K562 (cell line): ENCODE results near the gene DAB2IP. TPM values are rescaled to one million over a fixed set of nuclear protein-coding genes. Genes with fewer than 3 reads are reported as not detected.

Experiments
- ATAC-seq: fragments of 200-7000 bp; cut with Tn5 transposase; 3 replicates; pipeline ENCODE4 v1.9.1; 2020; ENCODE audit warnings: moderate library complexity
- BruUV-seq: library from RNA; stranded (reverse); fragments of 400-500 nt; replicated peaks from 2 replicates; lab custom pipeline; 2021; lab: Mats Ljungman, UMichigan
- CTCF ChIA-PET: fragments of 300-600 bp; formaldehyde crosslinking; extraction: SDS; loops from one replicate; lab custom pipeline; 2021; ENCODE audit warnings: low intra/inter-chr PET ratio; lab: Yijun Ruan, JAX
- POLR2A ChIA-PET: fragments of 300-600, 350-650 bp; sonication (Branson Sonifier 250); formaldehyde crosslinking; extraction: SDS; loops from one replicate; lab custom pipeline; 2021; ENCODE audit warnings: antibody characterized with exemption, inconsistent platforms; lab: Yijun Ruan, JAX
- DNase-seq, 4 experiments: peaks; one replicate each; pipeline versions ENCODE4 v3.0.0 to v3.0.0-alpha.2; 2011 to 2018; ENCODE audit warnings: low spot score in 3 of 4, mixed read lengths in 3 of 4; ENCODE audit errors: extremely low read depth in 1 of 4
- FAIRE-seq: peaks from 2 replicates; lab custom pipeline; 2011; peaks lifted over from hg19 to GRCh38; lab: Jason Lieb, UNC
- H2AFZ ChIP-seq: 2 replicates; pipeline ENCODE4 v1.6.0; 2011; ENCODE audit warnings: low read depth, low read length, control low read depth, inconsistent platforms
- H3K27ac ChIP-seq: fragments of 200-600 bp; 3 replicates; pipeline ENCODE4 v1.8.0; 2011; ENCODE audit warnings: low read depth, mild to moderate bottlenecking, control low read depth, inconsistent platforms, low read length, moderate library complexity, mixed read lengths; ENCODE audit errors: extremely low read depth
- H3K27me3 ChIP-seq, 2 experiments: fragments of 300-600 bp in 1 of 2; 2 replicates in 1 of 2; 3 replicates in 1 of 2; pipeline versions ENCODE4 v1.6.0 to v1.8.0; 2011; ENCODE audit warnings: inconsistent platforms in 2 of 2, low read length in 2 of 2, mild to moderate bottlenecking in 1 of 2, mixed read lengths in 1 of 2, moderate library complexity in 1 of 2; ENCODE audit not compliant: control insufficient read depth in 2 of 2, insufficient read depth in 2 of 2
- H3K36me3 ChIP-seq: fragments of 300-600 bp; 3 replicates; pipeline ENCODE4 v1.8.0; 2011; ENCODE audit warnings: mild to moderate bottlenecking, low read length, inconsistent platforms; ENCODE audit not compliant: control insufficient read depth, insufficient read depth
- H3K4me1 ChIP-seq, 2 experiments: fragments of 200-600 bp in 1 of 2; replicated peaks in 1 of 2; 2 replicates in 1 of 2; 3 replicates in 1 of 2; pipeline versions ENCODE4 v1.5.1 to v1.8.0; 2011; ENCODE audit warnings: inconsistent platforms in 2 of 2, low read length in 2 of 2, mild to moderate bottlenecking in 1 of 2, mixed read lengths in 1 of 2, moderate library complexity in 1 of 2; ENCODE audit not compliant: control insufficient read depth in 2 of 2, insufficient read depth in 2 of 2
- H3K4me2 ChIP-seq: 2 replicates; pipeline ENCODE4 v1.6.1; 2011; ENCODE audit warnings: low read length, control low read depth, inconsistent platforms, mixed read lengths; ENCODE audit not compliant: insufficient read depth
- H3K4me3 ChIP-seq: fragments of 200-600 bp; sonication (generic), shearing (Covaris generic); 2 replicates; pipeline ENCODE4 v1.5.1; 2016; ENCODE audit warnings: control low read depth, inconsistent platforms
- H3K79me2 ChIP-seq: fragments of 200-600 bp; 3 replicates; pipeline ENCODE4 v1.8.0; 2011; ENCODE audit warnings: low read length, inconsistent platforms; ENCODE audit not compliant: control insufficient read depth, insufficient read depth
- H3K9ac ChIP-seq, 2 experiments: 2 replicates each; pipeline versions ENCODE4 v1.6.0 to v1.6.1; 2011; ENCODE audit warnings: low read depth in 2 of 2, low read length in 2 of 2, control low read depth in 1 of 2, inconsistent platforms in 1 of 2, mild to moderate bottlenecking in 1 of 2, mixed read lengths in 1 of 2; ENCODE audit not compliant: insufficient read depth in 1 of 2
- H3K9me1 ChIP-seq: one replicate; pipeline ENCODE4 v1.6.0; 2011; ENCODE audit warnings: inconsistent platforms, mild to moderate bottlenecking, low read length, moderate library complexity; ENCODE audit not compliant: control insufficient read depth, insufficient read depth
- H3K9me3 ChIP-seq: replicated peaks from 2 replicates; pipeline ENCODE4 v1.5.1; 2011; ENCODE audit warnings: low read depth, low read length, inconsistent platforms; ENCODE audit not compliant: control insufficient read depth, insufficient read depth
- H4K20me1 ChIP-seq: replicated peaks from 2 replicates; pipeline ENCODE4 v1.6.1; 2011; ENCODE audit warnings: low read length, inconsistent platforms, mixed read lengths; ENCODE audit not compliant: control insufficient read depth, insufficient read depth
- ARID2 ChIP-seq: fragments of 450-650 bp; IDR thresholded peaks from 2 replicates; pipeline ENCODE4 v1.6.1; 2017; ENCODE audit warnings: antibody characterized with exemption, mild to moderate bottlenecking
- COPS2 ChIP-seq: fragments of 450-650 bp; conservative IDR thresholded peaks from 2 replicates; pipeline ENCODE4 v1.6.1; 2016; ENCODE audit warnings: mild to moderate bottlenecking, moderate library complexity
- E2F6 ChIP-seq, 2 experiments: IDR thresholded peaks; 2 replicates each; pipeline ENCODE4 v1.6.1; 2011; ENCODE audit warnings: borderline replicate concordance in 1 of 2, control low read depth in 1 of 2, low read depth in 1 of 2, low read length in 1 of 2, mild to moderate bottlenecking in 1 of 2, mixed read lengths in 1 of 2, moderate library complexity in 1 of 2; ENCODE audit not compliant: insufficient read depth in 1 of 2, insufficient read length in 1 of 2, poor library complexity in 1 of 2, severe bottlenecking in 1 of 2; ENCODE audit errors: extremely low read depth in 1 of 2
- ELK3 ChIP-seq: fragments of 450-650 bp; formaldehyde crosslinking; IDR thresholded peaks from 2 replicates; pipeline ENCODE4 v1.4.0; 2020; ENCODE audit warnings: mild to moderate bottlenecking
- ETV1 ChIP-seq: fragments of 450-650 bp; conservative IDR thresholded peaks from 2 replicates; pipeline ENCODE4 v1.6.1; 2016; ENCODE audit warnings: missing genetic modification characterization, control low read depth, low read depth, missing compliant biosample characterization
- ETV5 ChIP-seq: sonication (generic); formaldehyde crosslinking; IDR thresholded peaks from 2 replicates; pipeline ENCODE4 v1.4.0; 2020; ENCODE audit warnings: low read depth, mild to moderate bottlenecking, missing genetic modification reagents
- HSF4 ChIP-seq: fragments of 250-450 bp; sonication (Bioruptor Pico); IDR thresholded peaks from 2 replicates; pipeline ENCODE4 v2.1.2; 2022; ENCODE audit warnings: mild to moderate bottlenecking, moderate library complexity, borderline replicate concordance
- MIER1 ChIP-seq: fragments of 450-650 bp; IDR thresholded peaks from 2 replicates; pipeline ENCODE4 v1.6.1; 2016; ENCODE audit warnings: antibody characterized with exemption, mild to moderate bottlenecking, low read depth
- MYNN ChIP-seq, 2 experiments: sonication (generic); formaldehyde crosslinking in 1 of 2; IDR thresholded peaks; 2 replicates each; pipeline versions ENCODE4 v1.5.0 to v1.6.1; 2016 to 2020; ENCODE audit warnings: antibody characterized with exemption in 1 of 2, missing genetic modification reagents in 1 of 2
- NFYB ChIP-seq: IDR thresholded peaks from 2 replicates; pipeline ENCODE4 v1.6.1; 2011; ENCODE audit warnings: mild to moderate bottlenecking, moderate library complexity; ENCODE audit not compliant: insufficient read length; ENCODE audit errors: extremely low read depth
- PCBP2 ChIP-seq: fragments of 200-400 bp; formaldehyde crosslinking; IDR thresholded peaks from 2 replicates; pipeline ENCODE4 v1.6.1; 2018; ENCODE audit warnings: low read length, low read depth, mild to moderate bottlenecking, moderate library complexity; ENCODE audit not compliant: poor library complexity, severe bottlenecking
- SMAD3 ChIP-seq: fragments of 450-650 bp; formaldehyde crosslinking; conservative IDR thresholded peaks from 2 replicates; pipeline ENCODE4 v1.4.0; 2020; ENCODE audit warnings: mild to moderate bottlenecking
- SNAPC5 ChIP-seq: fragments of 250-450 bp; sonication (Bioruptor Pico); IDR thresholded peaks from 2 replicates; pipeline ENCODE4 v1.8.0; 2021; ENCODE audit warnings: moderate library complexity, mild to moderate bottlenecking, inconsistent platforms
- SRSF7 ChIP-seq: fragments of 200-400 bp; formaldehyde crosslinking; optimal IDR thresholded peaks from 2 replicates; pipeline ENCODE3; 2017; ENCODE audit warnings: mild to moderate bottlenecking, low read depth, low read length
- TCF7 ChIP-seq: sonication (generic); IDR thresholded peaks from 2 replicates; pipeline ENCODE4 v1.6.1; 2016; ENCODE audit warnings: antibody characterized with exemption, borderline replicate concordance
- ZNF253 ChIP-seq: fragments of 250-450 bp; sonication (Bioruptor Pico); conservative IDR thresholded peaks from 2 replicates; pipeline ENCODE4 v1.6.1; 2021; ENCODE audit warnings: mild to moderate bottlenecking
- ZNF655 ChIP-seq: fragments of 250-450 bp; sonication (Bioruptor Pico); IDR thresholded peaks from 2 replicates; pipeline ENCODE4 v1.5.0; 2021
- ZNF696 ChIP-seq: fragments of 250-450 bp; sonication (Bioruptor Pico); conservative IDR thresholded peaks from 2 replicates; pipeline ENCODE4 v1.4.0; 2020; ENCODE audit warnings: mild to moderate bottlenecking, moderate library complexity
- WGBS: fragments of 100-300 bp; shearing (Covaris generic); methylation state at CpG from one replicate; pipeline ENCODE4 v1.1.6; 2016; ENCODE audit warnings: low coverage, mixed read lengths; ENCODE audit not compliant: insufficient coverage; ENCODE audit errors: missing lambda C conversion rate; 5-methylcytosine and 5-hydroxymethylcytosine counted together
- in situ Hi-C: fragments of 300-500 bp; cut with MboI; formaldehyde crosslinking; loops from 4 replicates; pipeline ENCODE4 v1.15.0; 2018; ENCODE audit warnings: inconsistent platforms, mixed read lengths
- intact Hi-C: fragments of 100-400 bp; cut with micrococcal nuclease; formaldehyde crosslinking; loops from 2 replicates; pipeline ENCODE4 v1.14.2; 2022
- polyA plus RNA-seq, 8 experiments: library from polyadenylated mRNA; depleted of rRNA in 4 of 8; stranded (reverse) in 5 of 8; unstranded in 3 of 8; fragments of >200 nt; fragmentation: Nextera tagmentation in 2 of 8; fragmentation: Illumina TruSeq in 1 of 8; extraction: Ambion mirVana in 2 of 8; extraction: Trizol in 1 of 8; gene quantifications; 2 replicates each; pipeline versions ENCODE4 v1.2.1 to v1.2.3, GENCODE V29; 2011 to 2014; ENCODE audit warnings: inconsistent platforms in 1 of 8, missing spikeins in 1 of 8
- total RNA-seq, 7 experiments: library from RNA; depleted of rRNA in 6 of 7; stranded (reverse); fragments of >200 nt in 6 of 7; fragmentation: Illumina TruSeq in 2 of 7; extraction: Trizol in 2 of 7; gene quantifications; 2 replicates each; pipeline versions ENCODE4 v1.2.1 to v1.2.3, GENCODE V29; 2011 to 2021; ENCODE audit warnings: low replicate concordance in 1 of 7

Gene DAB2IP
- total and polyA plus RNA-seq, 9 of the 15 experiments (the other 6 are each of a cell fraction or from before 2014, with no cell fraction given) = 0.04 to 0.31 (median 0.08) TPM; not detected in 5

GRCh38 chr9:121815546-121816448 is 164.4 kb downstream of the DAB2IP start:
- POLR2A ChIA-PET = interaction anchor here (1.0 kb wide), 1 partner anchor 8 kb away, joined by 4 read pairs; no protein-coding TSS in a partner anchor
- no peak overlapping the region for H2AFZ ChIP-seq
- no peaks in the 10 kb centered on the region for H3K9me1 ChIP-seq
- FAIRE-seq (no peak), DNase-seq (no peak), ATAC-seq (no peak)
- no TSS peak for BruUV-seq
- H3K4me2 ChIP-seq = no peak overlapping the region
- H3K4me1 ChIP-seq = no peaks in the 10 kb centered on the region
- 11% methylated on average over 30 of the region's 31 CpGs for WGBS
- peaks cover 21 to 86% of the 10 kb centered on the region in 2 experiments for H3K27me3 ChIP-seq
- in situ Hi-C loops (no loop called here), intact Hi-C loops (no loop called here)
- CTCF ChIA-PET = no interaction called here
- TF ChIP-seq COPS2 (no peak), ZNF696 (no peak), MYNN (IDR thresholded peaks at IDR 0.05) (no peak), MYNN (CRISPR knock-in tag; IDR thresholded peaks at IDR 0.05) (no peak), NFYB (no peak), ZNF253 (CRISPR knock-in tag) (no peak), SNAPC5 (CRISPR knock-in tag) (no peak), TCF7 (no peak), ETV5 (no peak), MIER1 (no peak), HSF4 (CRISPR knock-in tag) (no peak), ELK3 (CRISPR knock-in tag) (no peak), PCBP2 (no peak), SMAD3 (no peak), ZNF655 (CRISPR knock-in tag) (no peak), ARID2 (no peak), E2F6 (IDR thresholded peaks at IDR 0.05; ENCODE audit: borderline replicate concordance in 1 of 2, extremely low read depth in 1 of 2, insufficient read depth in 1 of 2, insufficient read length in 1 of 2, low read depth in 1 of 2, low read length in 1 of 2, poor library complexity in 1 of 2, severe bottlenecking in 1 of 2) (no peak), SRSF7 (no peak), ETV1 (no peak)
- H3K4me3 ChIP-seq = no peak overlapping the region
- peaks cover 5% of the 10 kb centered on the region; the same call in 1 of the 2 replicates for H4K20me1 ChIP-seq
- no peaks in the 10 kb centered on the region for H3K9me3 ChIP-seq
- no peak overlapping the region for H3K27ac ChIP-seq
- no peaks in the 10 kb centered on the region for H3K36me3 ChIP-seq
- H3K79me2 ChIP-seq = no peaks in the 10 kb centered on the region
- no peak overlapping the region for H3K9ac ChIP-seq
